NT2/D1 (cell line): Measurements from ENCODE around the gene L3MBTL4.

Experiments
- SUZ12 ChIP-seq: IDR thresholded peaks from 2 replicates; pipeline ENCODE4 v1.6.1; 2011; ENCODE audit not compliant: insufficient read length, insufficient read depth; ENCODE audit errors: extremely low read depth
- YY1 ChIP-seq: IDR thresholded peaks from 2 replicates; pipeline ENCODE4 v1.6.1; 2011; ENCODE audit not compliant: insufficient read length, insufficient read depth
- ZNF274 ChIP-seq: IDR thresholded peaks from 2 replicates; pipeline ENCODE4 v1.6.1; 2011; ENCODE audit warnings: mild to moderate bottlenecking, low read depth, low read length

DNA sequence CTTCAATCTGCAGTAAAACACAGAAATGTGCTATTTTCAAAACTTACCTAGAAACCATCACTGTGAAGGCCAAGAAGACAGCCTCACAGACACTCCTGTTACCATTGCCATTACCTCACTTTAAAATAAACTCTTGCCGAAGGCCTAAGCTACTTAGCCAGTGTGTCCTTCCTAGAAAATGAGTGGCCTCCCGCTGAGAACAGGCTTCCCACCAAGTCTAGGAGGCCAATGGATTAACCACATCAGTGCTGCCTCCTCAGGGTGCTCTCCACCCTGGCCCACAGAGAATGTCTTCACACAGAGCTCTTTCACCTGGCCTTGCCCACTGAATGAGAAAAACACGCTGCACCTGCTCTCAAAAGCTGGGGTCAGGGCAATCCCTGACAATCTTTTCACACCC is 47.5 kb downstream of the L3MBTL4 start:
- TF ChIP-seq SUZ12 = no peak
- TF ChIP-seq YY1 = no peak
- TF ChIP-seq ZNF274 = no peak
